H54 (cell line): ENCODE measurements around the gene MS4A18.

Experiments
- DNase-seq: peaks from one replicate; pipeline ENCODE4 v3.0.0; 2011; ENCODE audit warnings: low spot score, mixed read lengths; ENCODE audit not compliant: insufficient read length
- FAIRE-seq: peaks from 3 replicates; lab custom pipeline; 2011; peaks lifted over from hg19 to GRCh38; lab: Jason Lieb, UNC
- POLR2A ChIP-seq: IDR thresholded peaks from 2 replicates; pipeline ENCODE4 v1.6.1; 2011; ENCODE audit warnings: low read depth, mild to moderate bottlenecking, low read length

Gene MS4A18

GRCh38 chr11:60717956-60718355 is 6.6 kb upstream of the MS4A18 start:
- DNase-seq (no peak), FAIRE-seq (no peak)
- no peak for TF ChIP-seq POLR2A

DNA sequence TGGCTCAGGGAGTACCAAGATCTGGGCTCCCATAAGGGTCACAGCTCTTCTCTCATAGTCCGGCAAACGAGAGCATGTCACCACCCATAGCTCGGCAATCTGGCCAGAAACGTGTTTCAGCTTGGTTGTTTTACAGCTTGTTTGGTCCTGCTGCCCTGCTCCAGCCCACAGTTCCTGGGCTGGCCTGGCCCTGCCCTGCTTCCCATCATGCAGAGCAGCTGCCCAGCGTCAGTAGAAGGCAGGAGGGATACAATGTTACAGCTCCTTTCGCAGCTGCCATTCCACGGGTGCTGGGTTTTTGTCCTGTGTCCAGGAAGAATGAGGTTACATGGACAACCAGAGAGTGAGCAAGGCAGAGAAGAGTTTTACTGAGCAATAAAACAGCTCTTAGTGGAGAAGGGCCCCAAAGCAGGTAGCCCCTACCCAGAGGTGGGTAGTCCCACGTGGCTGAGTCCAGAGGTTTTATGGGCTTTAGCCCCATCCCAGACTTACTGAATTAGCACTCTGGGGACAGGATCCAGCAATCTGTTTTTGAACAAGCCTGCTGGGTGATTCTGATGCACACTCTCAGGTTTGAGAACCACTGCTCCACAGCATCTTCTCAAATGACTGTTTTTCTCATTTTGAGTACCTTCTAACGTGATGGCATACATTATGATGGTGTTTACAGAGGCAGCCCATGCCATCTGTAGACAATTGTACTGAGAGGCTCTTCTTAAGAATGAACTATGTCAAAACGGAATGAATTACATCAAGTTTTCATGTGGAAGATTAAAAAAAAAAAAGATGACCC is 5.8 kb upstream of the MS4A18 start:
- no peak for TF ChIP-seq POLR2A
- FAIRE-seq (no peak), DNase-seq (no peak)

GRCh38 chr11:60719391-60719790 is 5.1 kb upstream of the MS4A18 start:
- FAIRE-seq: no peak

DNA sequence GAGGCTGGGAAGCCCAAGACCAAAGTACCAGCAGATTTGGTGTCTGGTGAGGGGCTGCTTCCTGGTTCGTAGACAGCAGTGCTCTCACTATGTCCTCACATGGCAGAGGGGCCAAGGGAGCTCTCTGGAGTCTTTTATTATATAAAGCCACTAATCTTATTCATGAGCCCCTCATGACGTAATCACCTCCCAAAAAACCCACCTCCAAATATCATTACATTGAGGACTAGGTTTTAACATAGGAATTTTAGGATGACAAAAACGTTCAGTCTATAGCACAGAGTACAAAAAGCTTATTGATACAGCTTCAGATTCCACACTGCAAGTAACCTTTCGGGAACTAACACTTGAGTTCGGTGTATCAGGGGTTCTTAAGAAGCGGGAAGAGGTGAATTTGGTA is 4.1 kb upstream of the MS4A18 start:
- TF ChIP-seq POLR2A: no peak
- DNase-seq (no peak), FAIRE-seq (no peak)

More at GRCh38 chr11:60719391-60719790, 5.1 kb upstream of the MS4A18 start:
- DNase-seq: no peak
- TF ChIP-seq POLR2A: no peak

DNA sequence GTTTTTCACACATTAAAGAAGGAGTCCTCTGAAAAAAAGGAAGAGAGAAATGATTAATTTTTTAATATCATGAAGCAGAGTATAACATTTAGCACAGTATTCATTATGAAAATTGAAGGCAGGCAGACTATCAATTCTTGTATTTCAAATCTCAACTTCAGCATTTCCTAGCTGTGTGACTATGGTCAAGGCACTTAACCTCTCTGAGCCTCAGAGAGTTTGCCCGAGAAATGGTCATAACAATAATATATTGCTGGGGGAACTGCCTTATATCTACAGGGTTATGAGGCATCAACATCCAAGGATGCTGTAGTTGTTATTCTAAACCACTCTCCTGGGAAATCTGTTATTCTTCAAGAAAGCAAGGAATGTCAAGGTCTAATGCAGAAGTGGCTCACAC is 1.1 kb downstream of the MS4A18 start:
- DNase-seq: no peak
- FAIRE-seq: no peak
- no peak for TF ChIP-seq POLR2A

DNA sequence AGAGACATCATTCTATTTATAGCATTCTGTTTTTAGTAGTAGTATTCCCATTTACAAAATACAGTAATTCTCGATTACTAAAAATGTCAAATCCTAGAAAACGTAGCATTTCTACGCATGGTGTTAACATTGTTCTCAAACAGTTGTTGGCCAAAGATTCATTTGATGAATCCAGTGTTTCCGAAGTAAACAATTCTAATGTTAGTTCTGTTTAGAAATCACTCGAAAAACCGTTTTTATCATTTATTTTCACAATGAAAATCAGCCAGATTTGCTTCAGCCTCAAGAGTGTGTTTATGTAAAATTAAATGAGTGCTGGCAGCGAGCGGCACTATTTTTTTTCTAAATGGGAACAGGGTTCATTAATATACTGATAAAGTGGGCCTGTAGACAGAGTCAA is 7.1 kb downstream of the MS4A18 start:
- FAIRE-seq (no peak), DNase-seq (no peak)
- no peak for TF ChIP-seq POLR2A

GRCh38 chr11:60734279-60734678 is 9.8 kb downstream of the MS4A18 start:
- no peak for TF ChIP-seq POLR2A
- DNase-seq: no peak
- no peak for FAIRE-seq

GRCh38 chr11:60739114-60739513 is 14.6 kb downstream of the MS4A18 start:
- DNase-seq (no peak), FAIRE-seq (no peak)
- TF ChIP-seq POLR2A: no peak

- TF ChIP-seq POLR2A: no peak
- FAIRE-seq (no peak), DNase-seq (no peak)
Measured at GRCh38 chr11:60740573-60740972, 16.1 kb downstream of the MS4A18 start.

GRCh38 chr11:60741421-60741820 is 16.9 kb downstream of the MS4A18 start:
- DNase-seq (no peak), FAIRE-seq (no peak)
- no peak for TF ChIP-seq POLR2A

- no peak for FAIRE-seq
- DNase-seq: no peak
- no peak for TF ChIP-seq POLR2A
Measured at GRCh38 chr11:60743058-60743457, 18.5 kb downstream of the MS4A18 start.

DNA sequence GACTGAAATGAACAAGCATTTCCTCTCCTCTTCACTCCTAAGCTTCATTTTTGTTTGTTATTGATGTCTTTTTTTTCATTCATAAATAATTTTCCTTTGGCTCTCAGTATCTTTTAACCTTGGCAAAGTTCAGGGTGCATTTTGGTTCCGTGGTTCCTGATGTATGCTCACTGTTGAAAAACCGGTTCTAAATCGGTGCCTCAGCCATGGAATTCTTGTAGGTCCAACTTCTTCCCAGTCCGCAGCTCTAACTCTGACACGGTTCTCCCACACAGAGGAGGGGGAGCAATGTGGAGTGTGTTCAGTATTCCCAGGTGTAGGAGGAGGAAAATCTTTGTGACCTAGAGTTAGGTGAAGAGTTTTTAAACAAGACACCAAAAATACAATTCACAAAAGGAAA is 19.6 kb downstream of the MS4A18 start:
- FAIRE-seq (no peak), DNase-seq (no peak)
- TF ChIP-seq POLR2A: no peak

- 0 out of 2 replicates have a peak, but pooled peaks have one; percentile 11 for TF ChIP-seq POLR2A
- FAIRE-seq: no peak
- no peak for DNase-seq
Measured at GRCh38 chr11:60747359-60747873, 22.9 kb downstream of the MS4A18 start.

DNA sequence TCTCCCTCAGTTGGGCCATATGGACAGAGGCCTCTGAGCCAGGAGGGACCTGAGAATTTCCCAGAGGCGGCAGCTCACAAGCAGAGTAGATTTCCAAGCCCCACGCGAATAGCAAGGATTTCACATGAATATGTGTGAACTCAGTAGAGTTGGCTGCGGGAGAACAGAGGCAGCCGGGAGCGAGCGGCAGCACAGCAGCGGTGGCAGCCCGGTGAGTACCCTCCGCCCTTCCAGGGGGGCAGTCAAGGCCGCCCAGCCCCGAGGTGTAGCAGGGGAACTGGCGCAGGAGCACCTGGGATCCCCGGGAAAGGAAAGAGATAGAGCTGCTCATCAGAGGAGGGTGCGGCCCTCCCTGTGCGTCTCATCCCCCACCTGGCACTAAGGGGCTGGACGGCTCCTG is 23.7 kb downstream of the MS4A18 start:
- DNase-seq: no peak
- TF ChIP-seq POLR2A: no peak
- FAIRE-seq: no peak

DNA sequence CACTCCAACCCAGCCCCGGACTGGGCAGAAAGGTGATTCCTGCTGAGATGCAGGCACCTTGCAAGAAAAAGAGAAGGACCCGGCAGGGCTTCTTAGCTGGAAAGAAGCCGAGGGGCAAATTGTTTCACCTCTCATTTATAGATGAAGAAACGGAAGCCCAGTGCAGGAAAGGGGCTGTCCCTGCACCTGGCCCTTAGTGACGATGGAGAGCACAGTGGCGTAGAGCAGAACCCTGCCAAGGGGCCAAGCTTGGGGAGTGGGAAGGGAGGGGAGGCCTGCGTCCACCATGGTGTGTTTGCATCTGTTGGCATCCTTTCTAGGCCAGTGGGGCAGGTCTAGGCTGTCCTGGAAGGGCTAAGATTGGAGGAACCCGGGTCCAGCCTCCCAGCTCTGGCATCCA is 24.3 kb downstream of the MS4A18 start:
- DNase-seq (no peak), FAIRE-seq (no peak)
- TF ChIP-seq POLR2A: no peak
